GOT3 (cell line): ENCODE data around the gene SLC39A2.
"Not testable (repeated sequence)": the region's sequence is repeated elsewhere in the genome, so short reads cannot be mapped to it uniquely, and the experiment has no call there.

Experiments
- DNase-seq: peaks from one replicate; lab custom pipeline; 2025; ENCODE audit warnings: mixed read lengths; lab: John Stamatoyannopoulos, UW

The SLC39A2 gene

DNA sequence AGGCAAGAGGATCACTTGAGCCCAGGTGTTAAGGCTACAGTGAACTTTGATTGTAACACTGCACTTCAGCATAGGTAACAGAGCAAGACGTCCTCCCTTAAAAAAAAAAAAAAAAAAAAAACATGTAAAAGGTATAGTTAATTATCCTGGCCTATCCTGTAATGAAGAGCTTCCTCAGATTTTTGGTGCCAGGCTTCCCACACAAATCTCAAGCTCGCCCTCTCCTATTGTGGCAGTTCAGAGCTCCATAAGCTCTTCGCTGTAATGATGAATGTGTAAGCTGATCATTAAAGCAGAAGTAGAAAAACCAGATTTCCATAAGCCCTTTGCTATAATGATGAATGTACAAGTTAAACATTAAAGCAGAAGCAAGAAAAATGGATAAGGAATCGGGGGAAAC, 2.0 kb upstream of the SLC39A2 start:
- no peak for DNase-seq

GRCh38 chr14:20997564-20997963, 1.5 kb upstream of the SLC39A2 start:
- DNase-seq = no peak

DNA sequence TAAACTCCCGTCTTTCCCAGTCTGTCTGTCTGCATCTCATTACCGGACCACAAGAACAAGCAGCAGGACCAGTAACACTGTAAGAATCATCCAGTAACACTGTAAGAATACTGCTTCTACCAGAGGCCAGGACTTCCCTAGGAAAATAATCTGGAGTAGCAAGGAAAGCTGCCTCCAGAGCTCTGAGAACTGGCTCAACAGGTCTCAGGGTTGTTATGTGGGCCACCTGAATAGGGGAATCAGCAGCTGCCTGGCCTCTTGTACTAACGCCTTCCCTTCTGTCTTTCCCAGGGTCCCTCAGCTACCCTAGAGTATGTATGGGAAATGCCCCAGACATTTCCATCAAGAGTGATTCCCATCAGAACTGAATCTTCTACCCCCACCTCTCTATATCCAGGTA, 954 bp upstream of the SLC39A2 start:
- no peak for DNase-seq

DNA sequence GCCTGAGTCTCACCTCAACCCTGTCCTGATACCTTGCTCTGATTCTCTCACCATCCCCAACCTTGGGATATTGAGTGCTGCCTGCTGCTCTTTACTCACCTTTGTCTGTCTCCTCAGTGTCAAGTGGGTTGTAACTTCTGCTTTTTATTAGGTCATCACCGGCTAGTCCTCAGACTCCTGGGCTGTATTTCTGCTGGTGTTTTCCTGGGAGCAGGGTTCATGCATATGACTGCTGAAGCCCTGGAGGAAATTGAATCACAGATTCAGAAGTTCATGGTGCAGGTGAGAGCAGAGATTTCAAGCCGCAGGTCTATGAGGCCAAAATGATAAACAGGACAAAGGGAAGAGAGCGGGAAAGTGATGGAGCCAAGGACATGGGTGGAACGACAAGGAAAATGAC, 498 bp downstream of the SLC39A2 start:
- no peak for DNase-seq

DNA sequence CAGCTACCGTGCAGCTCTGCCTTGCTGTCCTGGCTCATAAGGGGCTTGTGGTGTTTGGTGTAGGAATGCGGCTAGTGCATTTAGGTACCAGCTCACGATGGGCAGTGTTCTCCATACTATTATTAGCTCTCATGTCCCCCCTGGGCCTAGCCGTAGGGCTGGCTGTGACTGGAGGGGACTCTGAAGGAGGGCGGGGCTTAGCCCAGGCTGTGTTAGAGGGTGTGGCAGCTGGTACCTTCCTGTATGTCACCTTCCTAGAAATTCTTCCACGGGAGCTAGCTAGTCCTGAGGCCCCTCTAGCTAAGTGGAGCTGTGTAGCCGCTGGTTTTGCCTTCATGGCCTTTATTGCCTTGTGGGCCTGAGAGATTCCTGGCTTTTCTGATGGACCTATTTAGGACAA, 2.1 kb downstream of the SLC39A2 start:
- DNase-seq = no peak

DNA sequence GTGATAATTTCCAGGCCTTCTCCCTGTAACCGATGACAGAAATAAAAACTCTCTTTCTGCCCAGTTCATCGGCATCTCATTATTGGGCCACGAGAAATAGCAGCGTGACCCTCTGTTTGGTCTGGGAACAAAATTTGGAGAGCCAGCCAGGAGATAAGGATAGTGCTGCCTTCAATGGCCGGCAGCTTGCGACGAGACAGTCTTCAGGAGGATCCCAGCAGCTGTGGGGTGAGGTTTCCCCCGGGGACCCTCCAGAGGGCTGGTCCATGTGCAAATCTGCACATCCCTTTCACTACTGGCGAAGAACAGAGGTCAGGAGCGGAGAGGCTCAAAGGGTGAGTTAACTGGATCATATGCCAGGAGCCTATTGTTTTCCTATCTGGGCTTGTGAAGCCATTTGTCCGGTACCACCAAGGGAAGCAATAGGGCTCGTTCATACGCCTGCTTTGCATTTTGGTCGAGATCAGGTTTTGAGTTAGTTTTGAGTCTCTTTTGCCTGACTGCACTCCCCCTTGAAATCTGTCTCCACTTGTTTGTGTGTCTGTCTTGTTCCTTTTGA, 4.8 kb downstream of the SLC39A2 start:
- no peak for DNase-seq

GRCh38 chr14:21009721-21010120, 10.6 kb downstream of the SLC39A2 start:
- DNase-seq = not testable (repeated sequence)

- no peak for DNase-seq
Observed at GRCh38 chr14:21011136-21011535, 12.0 kb downstream of the SLC39A2 start.

GRCh38 chr14:21014761-21015190, 15.7 kb downstream of the SLC39A2 start:
- no peak for DNase-seq

DNA sequence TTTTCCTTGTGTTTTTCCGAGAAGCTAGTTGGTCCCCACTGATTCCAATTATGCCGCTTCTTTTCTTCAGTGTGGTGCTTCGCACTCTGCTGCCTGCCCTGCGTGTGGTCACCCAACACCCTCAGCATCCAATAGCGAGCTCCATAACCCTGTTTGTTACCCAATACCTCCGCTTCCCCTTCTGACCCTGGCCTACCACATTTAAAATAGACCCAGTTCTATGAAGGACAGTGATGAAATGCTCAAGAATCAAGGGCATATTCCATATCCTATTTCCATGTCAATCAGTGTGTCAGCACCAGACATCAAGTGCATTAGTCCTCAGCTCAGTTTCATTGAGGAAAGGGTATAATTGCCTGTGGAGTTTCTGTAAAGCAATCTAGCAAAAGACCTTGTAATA, 16.2 kb downstream of the SLC39A2 start:
- no peak for DNase-seq

GRCh38 chr14:21016413-21017190, 17.5 kb downstream of the SLC39A2 start:
- DNase-seq = no peak

GRCh38 chr14:21017528-21018245, 18.6 kb downstream of the SLC39A2 start:
- no peak for DNase-seq

- no peak for DNase-seq
Observed at GRCh38 chr14:21018286-21018685, 19.2 kb downstream of the SLC39A2 start.

GRCh38 chr14:21018781-21019180, 19.7 kb downstream of the SLC39A2 start:
- no peak for DNase-seq

DNA sequence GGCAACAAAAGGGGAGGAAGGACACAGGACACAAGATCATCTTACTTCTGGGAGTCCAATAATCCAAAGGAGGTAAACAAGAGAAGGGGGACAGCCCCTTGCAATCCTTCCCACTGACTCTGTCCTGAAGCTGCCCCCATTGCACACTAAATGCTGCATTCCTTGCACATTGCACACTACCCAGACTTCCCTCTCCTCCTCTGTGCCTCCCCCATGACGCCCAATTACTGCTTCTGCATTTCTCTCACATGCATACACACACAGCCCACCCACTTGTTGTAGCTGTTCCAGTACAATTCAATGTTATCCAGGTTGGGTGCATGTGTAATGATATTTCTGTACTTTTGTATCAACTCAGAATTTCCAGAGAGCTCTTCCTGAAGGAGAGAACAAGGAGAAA, 20.3 kb downstream of the SLC39A2 start:
- DNase-seq = no peak

GRCh38 chr14:21020977-21021545, 22.0 kb downstream of the SLC39A2 start:
- DNase-seq = no peak

- no peak for DNase-seq
Observed at GRCh38 chr14:21022686-21023085, 23.6 kb downstream of the SLC39A2 start.

GRCh38 chr14:21023174-21023573, 24.1 kb downstream of the SLC39A2 start:
- DNase-seq = no peak

DNA sequence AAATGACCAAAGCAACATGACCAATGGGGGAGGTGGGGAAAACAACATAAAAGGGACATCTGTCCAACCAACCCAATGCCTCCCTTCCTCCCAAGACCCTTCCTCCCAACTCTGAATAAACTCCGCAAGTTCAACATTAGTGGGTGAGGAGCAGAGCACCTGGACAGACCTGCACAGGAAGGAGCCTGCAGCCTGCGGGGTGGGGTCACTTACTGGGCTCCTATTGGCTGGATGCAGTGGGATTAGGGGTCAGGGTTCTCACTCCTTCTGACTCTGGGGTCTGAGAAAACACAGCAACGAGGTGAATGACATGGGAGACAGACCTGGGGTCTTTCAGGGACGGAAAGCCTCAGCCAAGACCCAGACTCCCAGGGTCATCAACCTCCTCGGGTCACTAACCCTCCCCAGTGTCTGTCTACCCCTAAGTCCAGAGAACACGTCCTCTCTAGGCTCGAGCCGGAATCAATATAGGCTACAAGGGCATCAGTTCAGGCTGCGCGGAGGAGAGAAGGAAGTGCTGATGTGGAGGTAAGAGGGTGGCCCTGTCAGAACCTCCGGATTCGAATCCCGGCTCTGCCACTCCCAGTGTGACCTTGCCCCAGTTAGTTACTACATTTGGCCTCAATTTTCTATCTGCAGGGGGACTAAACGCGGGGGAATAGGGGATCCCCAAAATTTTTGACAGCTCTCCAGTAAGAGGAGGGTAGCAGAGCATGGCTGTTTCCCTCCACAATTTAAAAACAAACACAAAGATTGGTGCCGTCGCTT, 24.9 kb downstream of the SLC39A2 start:
- DNase-seq = no peak

DNA sequence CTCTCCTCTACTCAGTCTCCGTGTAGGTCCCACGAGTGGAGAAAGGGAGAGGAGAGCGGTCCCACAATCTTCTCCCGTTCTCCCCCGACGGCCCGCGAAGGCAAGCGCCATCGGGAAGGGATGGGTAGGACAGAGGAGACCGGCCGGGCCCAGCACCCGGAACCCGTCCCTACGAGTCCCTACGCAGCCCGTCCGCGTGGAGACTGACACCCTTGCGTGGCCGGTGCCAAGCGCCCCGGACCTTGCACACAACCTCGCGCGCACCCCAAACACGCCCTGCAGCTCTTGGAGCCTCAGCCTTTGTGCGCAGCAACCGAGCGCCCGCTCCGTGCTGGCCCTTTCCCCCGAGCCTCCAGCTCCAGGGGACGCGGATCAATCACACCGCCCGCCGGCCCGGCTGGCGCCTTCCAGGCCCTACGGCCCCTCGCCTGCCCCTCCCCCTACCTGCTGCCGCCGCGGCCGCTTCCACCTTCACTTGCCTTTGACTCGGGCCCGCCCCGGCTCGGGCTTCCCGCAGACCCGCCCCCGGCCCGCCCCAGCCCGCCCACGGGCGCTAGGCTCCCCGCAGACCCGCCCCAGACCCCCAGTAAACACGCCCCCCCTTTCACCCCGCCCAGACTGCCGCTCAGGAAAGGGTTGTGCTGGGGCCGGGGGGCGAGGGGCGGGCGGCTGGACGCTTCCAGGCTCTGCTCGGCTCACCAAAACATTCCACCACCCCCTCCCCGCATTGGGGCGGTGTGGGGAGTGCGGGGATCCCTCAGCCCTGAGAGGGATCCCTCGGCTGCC, 25.7 kb downstream of the SLC39A2 start, which contains the start of gene NDRG2:
Gene NDRG2 (minus strand): TSS at position 477 of the 786 bp plus-strand sequence. CDS start 1,746 bp downstream, outside the sequence.
- DNase-seq = no peak
